HG02885 (cell line): ENCODE data around the gene MYL3.

Source experiments
- ATAC-seq: cut with Tn5 transposase; IDR thresholded peaks from one replicate; pipeline ENCODE4 v1.9.1; 2021; ENCODE audit warnings: mild to moderate bottlenecking; ENCODE audit not compliant: unreplicated experiment, poor library complexity

Gene MYL3

GRCh38 chr3:46900007-46900292 is 36.7 kb upstream of the MYL3 start:
- no peak for ATAC-seq

DNA sequence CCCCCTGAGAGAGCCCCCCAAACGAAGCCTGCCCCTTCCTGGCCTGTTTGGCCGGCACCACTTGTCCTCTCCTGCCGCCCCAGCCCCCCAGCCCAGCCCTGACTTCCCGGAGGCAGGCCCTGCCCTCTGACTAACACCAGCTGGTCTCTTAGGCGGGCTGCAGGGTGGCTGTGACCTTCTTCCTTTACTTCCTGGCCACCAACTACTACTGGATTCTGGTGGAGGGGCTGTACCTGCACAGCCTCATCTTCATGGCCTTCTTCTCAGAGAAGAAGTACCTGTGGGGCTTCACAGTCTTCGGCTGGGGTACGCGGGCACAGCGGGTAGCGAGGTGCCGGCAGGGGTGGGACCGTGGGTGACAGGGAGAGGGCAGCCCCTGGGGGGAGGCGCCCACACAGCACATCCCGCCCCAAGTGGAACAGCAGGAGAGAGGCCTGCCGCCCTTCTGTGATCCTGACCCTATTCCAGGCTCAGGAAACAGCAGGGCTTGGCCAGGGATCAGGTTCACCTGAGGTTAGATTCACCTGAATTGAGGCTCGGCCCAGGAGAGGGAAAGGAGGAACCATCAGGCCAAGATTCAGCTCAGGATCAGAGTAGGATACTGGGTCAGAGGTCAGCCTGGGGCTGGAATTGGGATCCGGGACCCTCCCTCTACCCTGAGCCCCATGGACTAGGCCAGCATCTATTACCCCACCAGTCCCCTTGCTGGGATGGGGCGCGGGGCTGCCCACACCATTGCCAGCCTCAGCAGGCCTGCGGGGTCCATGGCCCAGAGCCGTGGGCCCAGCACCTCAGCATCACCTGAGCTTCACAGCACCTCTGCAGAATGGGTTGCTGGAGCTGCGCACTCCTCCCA is 36.1 kb upstream of the MYL3 start:
- ATAC-seq = no peak

DNA sequence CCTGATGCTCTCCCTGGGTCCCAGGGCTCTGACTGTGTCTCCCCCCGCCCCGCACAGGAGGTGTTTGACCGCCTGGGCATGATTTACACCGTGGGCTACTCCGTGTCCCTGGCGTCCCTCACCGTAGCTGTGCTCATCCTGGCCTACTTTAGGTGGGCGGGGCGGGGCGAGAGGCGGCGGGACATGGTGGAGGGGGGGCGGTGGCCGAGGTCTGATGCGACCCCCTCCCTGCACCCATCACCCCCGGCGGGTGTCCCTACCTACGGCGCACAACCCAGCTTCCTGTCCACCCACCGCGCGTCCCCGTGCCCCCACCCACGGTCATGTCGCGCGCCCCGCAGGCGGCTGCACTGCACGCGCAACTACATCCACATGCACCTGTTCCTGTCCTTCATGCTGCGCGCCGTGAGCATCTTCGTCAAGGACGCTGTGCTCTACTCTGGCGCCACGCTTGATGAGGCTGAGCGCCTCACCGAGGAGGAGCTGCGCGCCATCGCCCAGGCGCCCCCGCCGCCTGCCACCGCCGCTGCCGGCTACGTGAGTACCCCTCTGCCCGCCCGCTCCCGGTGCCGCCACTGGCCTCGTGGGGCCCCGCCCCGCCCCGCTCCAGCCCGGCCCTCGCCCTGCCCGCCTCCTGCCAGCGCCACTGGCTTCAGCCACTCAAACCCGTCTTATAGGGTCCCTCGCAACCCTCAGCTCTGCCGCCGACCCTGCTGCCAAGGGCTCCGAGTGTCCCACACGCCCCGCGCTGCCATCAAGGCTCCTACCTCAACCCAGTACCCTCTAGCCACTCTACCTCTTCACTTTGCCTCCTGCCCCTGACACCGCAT is 35.3 kb upstream of the MYL3 start:
- ATAC-seq = no peak

DNA sequence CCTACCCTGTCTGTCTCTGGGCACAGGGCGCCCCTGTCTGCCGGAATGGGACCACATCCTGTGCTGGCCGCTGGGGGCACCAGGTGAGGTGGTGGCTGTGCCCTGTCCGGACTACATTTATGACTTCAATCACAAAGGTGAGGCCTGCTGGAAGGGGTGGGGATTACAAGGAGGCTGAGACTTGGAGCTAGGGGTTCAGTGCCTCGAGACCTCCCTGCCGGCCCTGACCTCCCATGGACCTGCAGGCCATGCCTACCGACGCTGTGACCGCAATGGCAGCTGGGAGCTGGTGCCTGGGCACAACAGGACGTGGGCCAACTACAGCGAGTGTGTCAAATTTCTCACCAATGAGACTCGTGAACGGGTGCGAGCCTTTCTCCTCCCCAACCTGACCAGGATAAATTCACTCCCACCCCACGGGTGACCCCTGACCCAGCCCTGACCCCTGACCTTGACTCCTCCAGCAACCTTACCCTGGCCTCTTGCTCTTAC is 34.6 kb upstream of the MYL3 start:
- ATAC-seq = no peak

DNA sequence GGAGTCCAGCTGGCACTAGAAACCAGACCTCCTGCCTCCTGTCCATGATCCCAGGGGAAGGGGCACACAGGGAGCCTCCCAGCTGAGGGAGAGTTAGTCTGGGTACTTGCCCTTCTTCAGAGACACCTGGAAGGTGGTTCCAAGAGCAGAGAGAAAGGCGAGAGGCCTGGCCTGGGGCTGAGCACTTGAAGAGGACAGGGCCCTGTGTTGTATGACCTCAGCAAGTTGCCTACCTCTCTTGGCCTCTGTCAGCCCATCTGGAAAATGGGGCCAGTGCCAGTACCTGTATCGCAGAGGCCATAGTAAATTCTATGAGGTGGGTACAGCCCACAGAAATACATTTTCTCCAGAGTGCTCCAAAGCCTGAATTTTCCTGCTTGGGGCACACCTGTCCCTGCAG is 33.8 kb upstream of the MYL3 start:
- ATAC-seq = no peak

DNA sequence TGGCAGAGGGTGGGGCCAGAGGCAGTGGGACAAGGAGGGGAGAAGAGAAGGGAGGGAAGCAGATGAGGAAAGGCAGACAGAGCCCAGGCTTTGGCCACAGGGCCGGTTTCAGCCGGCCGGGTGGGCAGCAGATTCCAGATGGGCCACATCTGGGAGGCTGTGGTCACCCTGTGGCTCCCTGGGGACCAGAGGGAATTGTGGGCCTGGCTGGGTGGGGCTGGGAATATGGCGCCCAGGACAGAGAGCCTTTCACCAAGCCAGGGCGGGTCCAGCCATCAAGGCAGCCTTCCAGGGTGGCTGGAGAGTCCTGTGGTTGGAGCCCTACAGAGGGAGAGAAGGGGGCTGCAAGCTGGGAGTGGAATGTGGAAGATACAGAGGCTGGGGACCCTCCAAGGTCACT is 33.1 kb upstream of the MYL3 start:
- no peak for ATAC-seq

DNA sequence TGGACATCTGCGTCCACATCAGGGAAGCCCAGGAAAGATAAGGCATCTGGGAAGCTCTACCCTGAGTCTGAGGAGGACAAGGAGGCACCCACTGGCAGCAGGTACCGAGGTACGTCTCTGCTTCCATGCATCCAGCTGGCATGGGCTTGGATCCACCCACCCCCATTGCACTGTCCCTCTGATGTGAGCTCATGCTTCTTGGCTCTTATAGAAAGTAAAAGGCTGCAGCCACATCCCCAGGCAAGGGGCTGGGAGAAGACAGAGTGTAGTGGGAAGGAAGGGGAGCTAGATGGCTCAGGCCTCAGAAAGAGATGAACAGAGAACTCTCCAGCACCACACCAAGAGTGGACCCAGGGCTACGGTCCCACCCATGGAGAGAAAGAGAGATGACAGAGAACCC is 32.5 kb upstream of the MYL3 start:
- no peak for ATAC-seq

- ATAC-seq = no peak
Measured at GRCh38 chr3:46895204-46895660, 32.0 kb upstream of the MYL3 start.

DNA sequence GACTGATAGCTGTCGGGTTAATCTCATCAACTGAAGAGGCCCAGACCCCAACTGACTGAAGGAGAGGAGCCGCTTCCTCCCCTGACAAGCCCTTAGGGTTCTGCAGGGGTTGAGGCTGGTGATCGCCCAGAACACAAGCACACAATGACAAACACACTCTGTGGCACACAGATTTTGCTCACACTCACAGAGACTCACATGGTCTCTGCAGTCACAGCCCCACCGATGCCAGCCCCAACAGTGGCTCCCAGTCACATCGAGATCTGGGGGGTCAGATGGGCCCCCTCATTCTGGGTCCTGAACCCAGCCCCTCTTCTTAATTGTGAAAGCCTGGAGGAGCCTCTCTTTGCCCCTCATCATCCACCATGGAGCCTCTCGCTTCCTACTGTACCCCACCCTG is 31.0 kb upstream of the MYL3 start:
- ATAC-seq = no peak

DNA sequence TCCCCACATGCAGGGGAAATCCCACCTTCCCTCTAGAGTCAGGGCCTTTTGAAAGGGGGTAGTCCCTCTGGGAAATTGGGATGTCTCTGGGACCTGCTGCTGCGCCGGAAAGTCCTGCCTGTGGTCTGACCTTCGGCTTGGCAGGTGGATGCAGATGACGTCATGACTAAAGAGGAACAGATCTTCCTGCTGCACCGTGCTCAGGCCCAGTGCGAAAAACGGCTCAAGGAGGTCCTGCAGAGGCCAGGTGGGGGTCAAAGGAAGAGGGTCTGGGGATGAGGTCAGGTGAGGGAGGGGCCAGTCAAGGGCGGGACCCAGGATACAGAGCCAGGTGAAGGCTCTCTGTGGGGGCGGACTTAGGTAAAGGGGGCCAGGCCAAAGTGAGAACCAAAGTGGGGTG is 30.5 kb upstream of the MYL3 start:
- ATAC-seq = no peak

GRCh38 chr3:46893146-46893748 is 30.0 kb upstream of the MYL3 start:
- ATAC-seq = no peak

DNA sequence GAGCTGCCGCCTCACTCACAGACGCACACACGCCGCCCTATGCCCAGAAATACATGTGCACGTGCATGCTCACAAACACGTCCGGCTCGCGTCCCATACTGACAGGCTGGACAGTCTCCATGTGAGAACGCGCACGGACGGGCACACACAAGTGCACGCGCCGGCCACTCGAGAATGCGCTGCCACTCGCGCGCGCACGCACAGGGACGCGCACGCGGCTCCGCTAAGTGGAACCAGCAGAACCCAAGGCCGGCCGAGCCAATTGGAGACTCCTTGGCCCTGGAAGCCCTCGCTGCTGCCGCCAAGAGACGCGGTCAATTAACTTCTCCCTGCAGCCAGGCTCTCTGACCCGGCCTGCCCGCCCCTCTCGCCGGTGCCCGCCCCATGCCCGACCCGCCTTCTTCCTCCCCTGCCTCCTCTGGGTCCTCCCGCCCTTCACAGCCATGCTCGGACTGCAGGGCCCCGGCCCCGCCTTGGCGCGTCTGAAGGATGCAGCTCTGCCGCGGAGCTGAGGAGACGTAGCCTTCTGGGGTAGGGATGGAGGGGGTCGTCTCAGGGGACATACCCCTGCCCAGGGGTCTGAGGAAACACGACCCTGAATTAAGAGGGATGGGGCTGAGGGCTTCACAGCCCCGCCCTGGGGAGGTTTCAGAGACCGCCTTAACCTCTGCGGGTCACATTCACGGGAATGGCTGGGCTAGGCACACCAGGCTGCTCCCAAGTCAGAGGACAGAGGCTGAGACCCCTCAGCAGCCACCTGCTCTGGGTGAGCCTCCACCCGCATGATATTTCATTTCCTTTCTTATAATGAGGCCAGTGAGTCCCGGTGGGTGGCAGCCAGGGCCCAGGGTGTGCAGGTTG is 29.3 kb upstream of the MYL3 start:
- no peak for ATAC-seq

DNA sequence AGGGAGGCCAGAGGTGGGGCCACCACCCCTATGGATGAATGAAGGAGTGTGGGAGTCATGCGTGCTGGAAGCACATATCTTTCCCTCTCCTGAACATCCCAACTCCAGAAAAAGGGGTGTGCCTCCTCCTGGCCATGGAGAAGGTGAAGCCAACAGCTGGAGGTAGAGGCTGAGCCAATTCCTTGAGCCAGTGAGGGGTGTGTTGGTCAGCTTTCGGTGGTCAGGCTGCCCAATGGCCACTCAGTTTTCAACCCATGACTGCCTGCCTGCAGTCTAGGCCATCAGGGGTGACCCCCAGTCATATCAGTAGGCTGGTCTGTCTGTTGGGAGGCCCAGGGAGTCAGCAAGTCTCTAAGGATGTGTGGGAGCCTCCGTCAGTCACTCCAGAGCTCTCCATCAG is 27.9 kb upstream of the MYL3 start:
- no peak for ATAC-seq

DNA sequence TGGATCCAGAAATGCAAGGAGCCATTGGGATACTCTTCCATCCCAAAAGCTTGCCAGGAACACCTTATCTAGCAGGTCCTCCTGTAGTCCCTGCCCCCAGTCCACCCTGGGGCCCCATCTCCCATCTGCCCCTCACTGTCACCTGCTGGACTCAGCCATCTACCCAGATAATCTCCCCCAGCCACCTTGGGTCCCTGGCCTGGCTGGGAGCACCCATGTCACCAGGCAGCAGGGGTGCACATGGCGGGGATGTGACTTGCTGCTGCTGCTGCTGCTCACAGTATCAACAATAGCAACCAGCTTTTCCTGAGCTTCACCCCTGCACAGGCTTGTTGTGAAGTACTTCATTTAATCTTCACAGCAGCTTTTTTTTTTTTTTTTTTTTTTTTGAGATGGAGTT is 26.9 kb upstream of the MYL3 start:
- no peak for ATAC-seq

- no peak for ATAC-seq
Measured at GRCh38 chr3:46889381-46890110, 26.3 kb upstream of the MYL3 start.

DNA sequence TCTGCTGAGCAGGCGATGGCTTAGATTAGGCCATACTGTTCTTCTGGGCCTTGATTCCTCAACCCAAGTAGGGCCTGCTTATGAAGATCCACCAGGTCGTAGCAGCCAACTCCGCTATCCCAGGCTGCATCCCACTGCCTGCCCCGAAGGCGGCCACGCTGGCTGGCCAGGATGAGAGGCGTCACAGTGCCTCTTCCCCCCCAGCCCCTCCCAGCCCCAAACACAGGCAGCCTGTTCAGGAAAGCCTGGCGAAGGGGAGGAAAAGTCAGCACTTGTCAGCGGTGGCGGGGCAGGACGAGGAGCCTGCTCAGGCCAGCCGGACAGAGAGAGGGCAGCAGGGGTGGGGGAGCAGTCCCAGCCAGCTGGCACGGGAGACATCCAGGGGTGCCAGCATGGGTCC is 25.5 kb upstream of the MYL3 start:
- ATAC-seq = no peak

DNA sequence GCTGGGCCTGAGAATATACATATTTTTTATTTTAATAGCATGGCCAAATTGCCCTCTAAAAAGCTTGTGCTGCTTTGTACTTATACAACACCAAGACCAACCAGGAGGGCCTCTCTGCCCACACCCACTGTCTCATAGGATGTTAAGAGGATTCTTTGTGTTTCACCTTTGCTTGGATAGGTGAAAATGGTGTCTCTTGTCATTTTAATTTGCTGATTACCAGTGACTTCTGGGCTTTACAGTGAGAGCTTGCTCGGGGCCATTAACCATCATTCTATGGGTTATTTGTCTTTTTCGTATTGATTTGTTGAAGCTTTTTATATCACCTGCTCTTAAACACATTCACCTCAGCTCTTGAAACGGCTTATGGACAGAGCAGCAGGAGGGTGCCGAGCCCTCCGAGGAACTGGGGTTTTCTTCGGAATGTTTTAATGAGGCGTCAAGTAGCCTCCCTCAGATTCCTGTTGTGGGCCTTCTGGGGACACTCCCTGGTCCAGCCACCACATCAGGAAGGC is 24.8 kb upstream of the MYL3 start:
- ATAC-seq = no peak

GRCh38 chr3:46885612-46886011 is 22.4 kb upstream of the MYL3 start:
- ATAC-seq = no peak

GRCh38 chr3:46884929-46885328 is 21.7 kb upstream of the MYL3 start:
- ATAC-seq = no peak
